ENCODE data around the gene TUT4.

DNA sequence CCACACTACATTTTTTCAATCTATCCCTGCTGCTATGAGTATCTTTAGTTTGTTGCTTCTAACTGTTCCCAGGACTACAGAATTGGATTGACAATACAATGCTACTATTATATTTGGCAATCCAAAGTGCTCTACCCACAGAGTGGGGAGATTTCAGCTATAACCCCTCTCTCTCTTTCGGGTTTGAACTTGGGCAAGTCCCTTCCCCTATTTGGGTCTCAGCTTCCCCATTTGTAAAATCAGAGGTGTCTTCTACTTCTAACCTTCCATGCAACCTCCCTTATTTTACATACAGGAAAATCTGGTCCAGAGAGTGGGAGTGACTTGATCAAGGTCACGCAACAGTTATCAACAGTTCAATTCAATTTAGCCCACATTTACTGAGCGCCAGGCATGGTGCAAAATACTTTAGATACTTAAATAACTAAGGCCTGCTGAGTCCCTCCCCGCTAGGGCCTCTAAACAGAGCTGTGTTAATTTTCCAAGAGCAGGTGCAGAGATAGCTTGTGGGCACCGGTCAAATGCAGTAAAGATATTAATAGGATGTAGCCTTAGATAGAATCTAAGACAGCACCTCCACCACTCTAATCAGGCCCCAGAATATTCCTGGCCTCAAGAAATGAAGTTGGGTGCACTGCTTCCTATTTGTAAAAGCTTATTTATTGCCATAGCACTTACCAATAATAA, 39.9 kb upstream of the TUT4 start:
- TF ChIP-seq, protein P1, sequence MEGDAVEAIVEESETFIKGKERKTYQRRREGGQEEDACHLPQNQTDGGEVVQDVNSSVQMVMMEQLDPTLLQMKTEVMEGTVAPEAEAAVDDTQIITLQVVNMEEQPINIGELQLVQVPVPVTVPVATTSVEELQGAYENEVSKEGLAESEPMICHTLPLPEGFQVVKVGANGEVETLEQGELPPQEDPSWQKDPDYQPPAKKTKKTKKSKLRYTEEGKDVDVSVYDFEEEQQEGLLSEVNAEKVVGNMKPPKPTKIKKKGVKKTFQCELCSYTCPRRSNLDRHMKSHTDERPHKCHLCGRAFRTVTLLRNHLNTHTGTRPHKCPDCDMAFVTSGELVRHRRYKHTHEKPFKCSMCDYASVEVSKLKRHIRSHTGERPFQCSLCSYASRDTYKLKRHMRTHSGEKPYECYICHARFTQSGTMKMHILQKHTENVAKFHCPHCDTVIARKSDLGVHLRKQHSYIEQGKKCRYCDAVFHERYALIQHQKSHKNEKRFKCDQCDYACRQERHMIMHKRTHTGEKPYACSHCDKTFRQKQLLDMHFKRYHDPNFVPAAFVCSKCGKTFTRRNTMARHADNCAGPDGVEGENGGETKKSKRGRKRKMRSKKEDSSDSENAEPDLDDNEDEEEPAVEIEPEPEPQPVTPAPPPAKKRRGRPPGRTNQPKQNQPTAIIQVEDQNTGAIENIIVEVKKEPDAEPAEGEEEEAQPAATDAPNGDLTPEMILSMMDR (conservative IDR thresholded peaks at IDR 0.05): no peak
- no peak for TF ChIP-seq ZFX (IDR thresholded peaks at IDR 0.05)

All from C4-2B (cell line).